ENCODE data around the gene AQP4. TPM values are rescaled to one million over a fixed set of nuclear protein-coding genes. Genes with fewer than 3 reads are reported as not detected.

AQP4 gene
- total RNA-seq, 1 experiment from 2014 or later: 0.42 TPM

DNA sequence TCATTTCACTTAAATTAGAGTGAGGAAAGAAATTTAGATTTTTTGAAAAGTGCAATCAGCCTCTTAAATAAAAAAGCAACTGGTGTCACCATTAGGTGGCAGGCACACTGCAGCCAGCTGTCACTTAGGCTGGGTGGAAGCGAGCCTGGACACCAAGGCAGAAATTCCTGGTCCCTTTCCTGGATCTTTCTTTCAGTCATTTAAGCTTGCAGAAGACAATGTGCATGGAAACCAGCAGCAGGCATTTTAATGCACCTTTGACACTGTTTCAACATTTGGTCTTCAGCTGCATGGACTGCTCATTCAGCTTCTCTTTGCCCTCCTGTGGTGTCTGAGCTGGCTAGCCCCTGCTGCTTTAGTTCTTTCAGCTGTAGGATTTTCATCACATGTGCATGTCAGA is 61.0 kb downstream of the AQP4 start:
- no peak overlapping the region for H3K9ac ChIP-seq (ENCODE audit: extremely low read depth, insufficient read length, low read length)
- no peak overlapping the region for H3K4ac ChIP-seq (ENCODE audit: low read depth, low read length)
- no peaks in the 10 kb centered on the region for H4K20me1 ChIP-seq (ENCODE audit: control insufficient read depth, insufficient read depth, insufficient read length)
- no peak overlapping the region for H4K91ac ChIP-seq (ENCODE audit: insufficient read length, low read depth, low read length)
- no peaks in the 10 kb centered on the region for H3K79me2 ChIP-seq (ENCODE audit: insufficient read depth, low read length)
- no CpG with 5 or more reads among the region's 1 CpG for WGBS (ENCODE audit: extremely low coverage, insufficient read length, low lambda C conversion rate)
- H3K4me2 ChIP-seq (ENCODE audit: insufficient read depth, insufficient read length, low read length): no peak overlapping the region
- Mint-ChIP-seq H3K4me1 (peaks cover 4 to 7% of the 10 kb centered on the region in 2 experiments; a peak in 3 of 4 replicates), H3K27me3 (ENCODE audit: low read depth) (no peaks in the 10 kb centered on the region), H3K4me3 (no peak overlapping the region), H3K27ac (no peak overlapping the region), H3K9me3 (peaks cover 2 to 4% of the 10 kb centered on the region in 2 experiments; a peak in 2 of 5 replicates), H3K36me3 (ENCODE audit: insufficient read depth in 1 of 3, low read depth in 3 of 3) (no peaks in the 10 kb centered on the region)
- no peak overlapping the region for H3T11ph ChIP-seq (ENCODE audit: low read length)
- H2AFZ ChIP-seq (ENCODE audit: low read length): no peak overlapping the region
- H3K14ac ChIP-seq (ENCODE audit: insufficient read depth, low read length): no peak overlapping the region
- H2BK20ac ChIP-seq (ENCODE audit: low read depth, low read length, poor library complexity, severe bottlenecking): no peak overlapping the region
- DNase-seq: no peak
- H3K23ac ChIP-seq (ENCODE audit: insufficient read length, low read depth, low read length): no peak overlapping the region
- TF ChIP-seq, protein P1, sequence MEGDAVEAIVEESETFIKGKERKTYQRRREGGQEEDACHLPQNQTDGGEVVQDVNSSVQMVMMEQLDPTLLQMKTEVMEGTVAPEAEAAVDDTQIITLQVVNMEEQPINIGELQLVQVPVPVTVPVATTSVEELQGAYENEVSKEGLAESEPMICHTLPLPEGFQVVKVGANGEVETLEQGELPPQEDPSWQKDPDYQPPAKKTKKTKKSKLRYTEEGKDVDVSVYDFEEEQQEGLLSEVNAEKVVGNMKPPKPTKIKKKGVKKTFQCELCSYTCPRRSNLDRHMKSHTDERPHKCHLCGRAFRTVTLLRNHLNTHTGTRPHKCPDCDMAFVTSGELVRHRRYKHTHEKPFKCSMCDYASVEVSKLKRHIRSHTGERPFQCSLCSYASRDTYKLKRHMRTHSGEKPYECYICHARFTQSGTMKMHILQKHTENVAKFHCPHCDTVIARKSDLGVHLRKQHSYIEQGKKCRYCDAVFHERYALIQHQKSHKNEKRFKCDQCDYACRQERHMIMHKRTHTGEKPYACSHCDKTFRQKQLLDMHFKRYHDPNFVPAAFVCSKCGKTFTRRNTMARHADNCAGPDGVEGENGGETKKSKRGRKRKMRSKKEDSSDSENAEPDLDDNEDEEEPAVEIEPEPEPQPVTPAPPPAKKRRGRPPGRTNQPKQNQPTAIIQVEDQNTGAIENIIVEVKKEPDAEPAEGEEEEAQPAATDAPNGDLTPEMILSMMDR (conservative IDR thresholded peaks at IDR 0.05): peak; percentile 67
- no peak overlapping the region for H2BK120ac ChIP-seq (ENCODE audit: low read depth, low read length, poor library complexity, severe bottlenecking)
- no peaks in the 10 kb centered on the region for H3K9me3 ChIP-seq (ENCODE audit: control insufficient read depth, low read depth, low read length)
- no peaks in the 10 kb centered on the region for H3K79me1 ChIP-seq (ENCODE audit: insufficient read depth, low read depth, low read length, poor library complexity, severe bottlenecking)
- H3K4me1 ChIP-seq (ENCODE audit: insufficient read depth, low read length): no peaks in the 10 kb centered on the region
- H3K56ac ChIP-seq (ENCODE audit: insufficient read length, low read depth, low read length): no peak overlapping the region
- no peak overlapping the region for H2BK5ac ChIP-seq (ENCODE audit: insufficient read length, low read length)
- no peak overlapping the region for H3K27ac ChIP-seq (ENCODE audit: insufficient read length, low read depth, low read length)
- H4K8ac ChIP-seq (replicated peaks; ENCODE audit: insufficient read length, low read depth, low read length): no peak overlapping the region
- H2AK5ac ChIP-seq (ENCODE audit: insufficient read length, low read length): no peak overlapping the region
- H3K23me2 ChIP-seq (ENCODE audit: insufficient read length, low read depth, low read length, poor library complexity, severe bottlenecking): no peaks in the 10 kb centered on the region
- H2BK12ac ChIP-seq (ENCODE audit: insufficient read length, low read depth, low read length): no peak overlapping the region
- H3K27me3 ChIP-seq (ENCODE audit: insufficient read depth, low read length): 0 out of 2 replicates have a peak, but pooled peaks cover 3% of the 10 kb centered on the region
- no peak overlapping the region for H4K5ac ChIP-seq (ENCODE audit: insufficient read length, low read depth, low read length)
- H2BK15ac ChIP-seq (ENCODE audit: low read depth, low read length): no peak overlapping the region
- no peak overlapping the region for H3K18ac ChIP-seq (ENCODE audit: insufficient read length, low read depth, low read length)

Data from H9 (cell line).